Endothelial cell of umbilical vein (primary cell): Measurements from ENCODE around the gene KCTD13. TPM values are rescaled to one million over a fixed set of nuclear protein-coding genes. Genes with fewer than 3 reads are reported as not detected.

Experiments used
- BruUV-seq: library from RNA; stranded (reverse); fragments of 400-500 nt; replicated peaks from 2 replicates; lab custom pipeline; 2021; lab: Mats Ljungman, UMichigan
- CTCF ChIA-PET: fragments of 300-600, 350-600 bp; sonication (Branson Sonifier 250); formaldehyde crosslinking; loops from one replicate; lab custom pipeline; 2021; ENCODE audit warnings: antibody characterized with exemption, inconsistent platforms; lab: Charles Lee
- POLR2A ChIA-PET: fragments of 300-600, 350-600 bp; sonication (Branson Sonifier 250); formaldehyde crosslinking; loops from one replicate; lab custom pipeline; 2021; ENCODE audit warnings: antibody characterized with exemption, inconsistent platforms; lab: Charles Lee
- DNase-seq: peaks from one replicate; pipeline ENCODE4 v3.0.0-alpha.2; 2011; ENCODE audit warnings: low read depth, low spot score
- FAIRE-seq: peaks from 2 replicates; lab custom pipeline; 2011; peaks lifted over from hg19 to GRCh38; lab: Jason Lieb, UNC
- H2AFZ ChIP-seq: 2 replicates; pipeline ENCODE4 v1.6.0; 2012; ENCODE audit warnings: low read depth, low read length, control low read depth, inconsistent platforms
- H3K27ac ChIP-seq: 2 replicates; pipeline ENCODE4 v1.5.1; 2011; ENCODE audit warnings: low read depth, mild to moderate bottlenecking, control low read depth, low read length, moderate library complexity; ENCODE audit not compliant: insufficient read depth
- H3K27me3 ChIP-seq, 2 experiments: 2 replicates each; pipeline versions ENCODE4 v1.6.0 to v1.6.1; 2011; ENCODE audit warnings: low read length in 2 of 2, mixed read lengths in 1 of 2; ENCODE audit not compliant: control insufficient read depth in 2 of 2, insufficient read depth in 2 of 2
- H3K36me3 ChIP-seq, 2 experiments: 2 replicates in 1 of 2; 3 replicates in 1 of 2; pipeline ENCODE4 v1.5.1; 2011; ENCODE audit warnings: low read length in 2 of 2, mild to moderate bottlenecking in 1 of 2, moderate library complexity in 1 of 2; ENCODE audit not compliant: control insufficient read depth in 2 of 2, insufficient read depth in 2 of 2; ENCODE audit errors: extremely low read depth in 1 of 2
- H3K4me1 ChIP-seq: 3 replicates; pipeline ENCODE4 v1.5.1; 2011; ENCODE audit warnings: mild to moderate bottlenecking, low read length; ENCODE audit not compliant: control insufficient read depth, insufficient read depth; ENCODE audit errors: extremely low read depth
- H3K4me2 ChIP-seq: 2 replicates; pipeline ENCODE4 v1.6.1; 2011; ENCODE audit warnings: low read length, control low read depth, mixed read lengths; ENCODE audit not compliant: insufficient read depth
- H3K4me3 ChIP-seq, 3 experiments: fragments of 200-600 bp in 1 of 3; sonication (generic), shearing (Covaris generic) in 1 of 3; replicated peaks in 1 of 3; 2 replicates each; pipeline ENCODE4 v1.5.1; 2011 to 2016; ENCODE audit warnings: control low read depth in 3 of 3, low read length in 3 of 3, mild to moderate bottlenecking in 2 of 3, inconsistent platforms in 1 of 3, low read depth in 1 of 3, moderate library complexity in 1 of 3; ENCODE audit not compliant: insufficient read depth in 1 of 3
- H3K79me2 ChIP-seq: 2 replicates; pipeline ENCODE4 v1.6.0; 2012; ENCODE audit warnings: low read length, inconsistent platforms; ENCODE audit not compliant: control insufficient read depth, insufficient read depth
- H3K9ac ChIP-seq: replicated peaks from 2 replicates; pipeline ENCODE3; 2011; ENCODE audit warnings: low read length, control low read depth; ENCODE audit not compliant: insufficient read depth; ENCODE audit errors: extremely low read depth
- H3K9me1 ChIP-seq: replicated peaks from 3 replicates; pipeline ENCODE4 v1.6.0; 2011; ENCODE audit warnings: mild to moderate bottlenecking, low read length; ENCODE audit not compliant: control insufficient read depth, insufficient read depth; ENCODE audit errors: extremely low read depth
- H3K9me3 ChIP-seq: replicated peaks from 2 replicates; pipeline ENCODE4 v1.5.1; 2012; ENCODE audit warnings: low read length, inconsistent platforms; ENCODE audit not compliant: control insufficient read depth, insufficient read depth
- H4K20me1 ChIP-seq: replicated peaks from 2 replicates; pipeline ENCODE3; 2011; ENCODE audit warnings: mild to moderate bottlenecking, low read length; ENCODE audit not compliant: control insufficient read depth, insufficient read depth; ENCODE audit errors: extremely low read depth
- CTCF ChIP-seq, 2 donors: IDR thresholded peaks; 1 replicate in 1 of 2; 2 replicates in 1 of 2; pipeline ENCODE4 v1.5.1; 2011; ENCODE audit warnings: low read length in 2 of 2, mild to moderate bottlenecking in 2 of 2, moderate library complexity in 2 of 2, control low read depth in 1 of 2, inconsistent platforms in 1 of 2, low read depth in 1 of 2; ENCODE audit not compliant: insufficient read depth in 1 of 2; ENCODE audit errors: extremely low read depth in 1 of 2
- EZH2 ChIP-seq: IDR thresholded peaks from 2 replicates; pipeline ENCODE4 v1.6.1; 2012; ENCODE audit warnings: borderline replicate concordance, low read depth, mild to moderate bottlenecking, moderate library complexity, low read length, inconsistent platforms; ENCODE audit not compliant: severe bottlenecking
- FOS ChIP-seq: IDR thresholded peaks from 2 replicates; pipeline ENCODE4 v1.6.1; 2011; ENCODE audit warnings: mild to moderate bottlenecking, low read length, moderate library complexity, borderline replicate concordance; ENCODE audit not compliant: insufficient read depth
- GATA2 ChIP-seq: IDR thresholded peaks from 2 replicates; pipeline ENCODE4 v1.7.0; 2011; ENCODE audit warnings: low read depth, mild to moderate bottlenecking, moderate library complexity, mixed read lengths, low read length; ENCODE audit not compliant: insufficient read length, insufficient read depth
- JUN ChIP-seq: IDR thresholded peaks from 2 replicates; pipeline ENCODE4 v1.6.1; 2011; ENCODE audit warnings: borderline replicate concordance, low read depth; ENCODE audit not compliant: insufficient read length, insufficient read depth
- MAX ChIP-seq: IDR thresholded peaks from 2 replicates; pipeline ENCODE4 v1.6.1; 2011; ENCODE audit not compliant: insufficient read depth, insufficient read length
- MYC ChIP-seq: IDR thresholded peaks from one replicate; pipeline ENCODE4 v1.6.1; 2011; ENCODE audit warnings: mild to moderate bottlenecking, low read depth, low read length
- POLR2A ChIP-seq: IDR thresholded peaks from 2 replicates; pipeline ENCODE4 v1.6.1; 2012; ENCODE audit warnings: low read depth, mild to moderate bottlenecking, control low read depth, low read length
- POLR2AphosphoS5 ChIP-seq: IDR thresholded peaks from 2 replicates; pipeline ENCODE4 v1.6.1; 2012; ENCODE audit warnings: low read depth, mild to moderate bottlenecking, control low read depth, low read length, moderate library complexity; ENCODE audit not compliant: insufficient read depth
- dilution Hi-C: fragments of 300-500 bp; cut with MboI; formaldehyde crosslinking; loops from one replicate; pipeline ENCODE4 v1.15.0; 2019; ENCODE audit warnings: low sequenced_read_pairs; ENCODE audit not compliant: extremely low pct_ligation_motif_present
- intact Hi-C: fragments of 100-400 bp; cut with micrococcal nuclease; formaldehyde crosslinking; loops from one replicate; pipeline ENCODE4 v1.10.0; 2022
- polyA plus RNA-seq, 4 experiments: library from polyadenylated mRNA; depleted of rRNA in 3 of 4; stranded (reverse) in 3 of 4; unstranded in 1 of 4; fragments of >200 nt; gene quantifications; 2 replicates each; pipeline versions ENCODE4 v1.2.1 to v1.2.3, GENCODE V29; 2011 to 2012; ENCODE audit warnings: missing spikeins in 1 of 4
- total RNA-seq: library from RNA; stranded (reverse); gene quantifications from 2 replicates; pipeline ENCODE4 v1.2.3, GENCODE V29; 2021

Gene KCTD13
- total and polyA plus RNA-seq, 2 donors (not counting 3 experiments of a cell fraction or from before 2014, with no cell fraction given), result 22.6 to 24.2 TPM

- Histone ChIP-seq H3K9ac (no peak overlapping the region), H2AFZ (no peak overlapping the region), H3K4me1 (no peaks in the 10 kb centered on the region), H3K79me2 (no peaks in the 10 kb centered on the region), H3K9me1 (no peaks in the 10 kb centered on the region), H3K36me3 (peaks cover 0 to 3% of the 10 kb centered on the region in 2 experiments), H3K9me3 (no peaks in the 10 kb centered on the region), H3K27ac (no peak overlapping the region), H3K4me3 (no peak overlapping the region), H3K27me3 (no peaks in the 10 kb centered on the region), H4K20me1 (no peaks in the 10 kb centered on the region), H3K4me2 (no peak overlapping the region)
- ChIA-PET POLR2A (no interaction called here), CTCF (interaction anchor here (0.6 to 1.0 kb wide), 2 partner anchors 8 to 155 kb away, joined by 4 read pairs; no protein-coding TSS in a partner anchor)
- intact Hi-C loops, result loop anchor here (10.0 kb wide), 1 partner anchor 85 kb away; the partner anchor contains the start of gene MVP
- no peak for DNase-seq
- BruUV-seq, result no TSS peak
- dilution Hi-C loops, result no loop called here
- no peak for FAIRE-seq
- TF ChIP-seq MYC (no peak), POLR2A (no peak), EZH2 (no peak), POLR2AphosphoS5 (no peak), MAX (no peak), JUN (no peak), CTCF (IDR thresholded peaks at IDR 0.05; ENCODE audit: extremely low read depth in 1 of 2, insufficient read depth in 1 of 2, low read depth in 1 of 2, low read length in 2 of 2) (no peak), GATA2 (no peak), FOS (no peak)
Measured at GRCh38 chr16:29909391-29909790, 16.6 kb downstream of the KCTD13 start.
